ENCODE measurements around the gene PACS1. TPM values are rescaled to one million over a fixed set of nuclear protein-coding genes. Genes with fewer than 3 reads are reported as not detected.
"Not testable (repeated sequence)": the region's sequence is repeated elsewhere in the genome, so short reads cannot be mapped to it uniquely, and the experiment has no call there.

The PACS1 gene
- total and polyA plus RNA-seq, 7 experiments from 2014 or later, result 48.0 to 314 (median 210) TPM

DNA sequence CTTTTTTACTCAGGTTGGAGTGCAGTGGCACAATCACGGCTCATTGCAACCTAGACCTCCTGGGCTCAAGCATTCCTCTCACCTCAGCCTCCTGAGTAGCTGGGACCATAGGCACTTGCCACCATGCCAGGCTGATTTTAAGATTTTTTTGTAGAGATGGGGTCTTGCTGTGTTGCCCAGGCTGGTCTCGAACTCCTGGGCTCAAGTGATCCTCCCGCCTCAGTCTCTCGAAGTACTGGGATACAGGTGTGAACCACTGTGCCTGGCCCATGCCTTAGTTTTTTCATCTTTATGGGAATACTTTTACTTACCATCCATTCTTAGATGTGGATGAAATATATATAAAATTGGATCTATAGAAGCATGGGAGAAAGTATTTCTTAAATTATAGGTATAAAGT lies 5.2 kb downstream of the PACS1 start:
- Histone ChIP-seq H3K4me1 (ENCODE audit: control insufficient read depth in 2 of 2, insufficient read depth in 2 of 2, low read length in 2 of 2) (peaks cover 29 to 41% of the 10 kb centered on the region in 2 donors), H3K4me3 (ENCODE audit: low read length) (no peak overlapping the region), H3K27me3 (ENCODE audit: control insufficient read depth in 2 of 2, insufficient read depth in 2 of 2, low read length in 2 of 2) (no peaks in the 10 kb centered on the region), H3K27ac (ENCODE audit: low read depth, low read length) (no peak overlapping the region), H3K9me3 (ENCODE audit: control insufficient read depth in 2 of 3, low read length in 3 of 3) (no peaks in the 10 kb centered on the region), H3K36me3 (ENCODE audit: control insufficient read depth in 2 of 3, insufficient read depth in 3 of 3, low read length in 3 of 3) (peaks cover 0 to 38% (median 0%) of the 10 kb centered on the region in 3 experiments)
- Mint-ChIP-seq H3K4me3 (peak overlapping the region in 1 of 10 donors; percentile 25), H3K27me3 (no peaks in the 10 kb centered on the region), H3K36me3 (peaks cover 0 to 54% (median 36%) of the 10 kb centered on the region in 5 donors), H3K9me3 (no peaks in the 10 kb centered on the region), H3K27ac (peak overlapping the region in 5 of 9 donors; percentile 8 to 59 (median 43)), H3K4me1 (peaks cover 52 to 84% (median 69%) of the 10 kb centered on the region in 7 donors)
- ChIA-PET CTCF (interaction anchor here (0.9 to 1.6 kb wide), 2 partner anchors 51 to 58 kb away, joined by 3 read pairs; no protein-coding TSS in a partner anchor), POLR2A (interaction anchor here (1.5 to 2.5 kb wide), 2 partner anchors 13 to 38 kb away, joined by 4 to 12 read pairs; no protein-coding TSS in a partner anchor)
- intact Hi-C loops (cut with micrococcal nuclease), result no loop called here
- no peak for DNase-seq
- ATAC-seq, result no peak

- no peak for ATAC-seq
- H3K36me3 Mint-ChIP-seq, result peaks cover 0 to 54% (median 36%) of the 10 kb centered on the region in 5 donors
- H3K27ac ChIP-seq (ENCODE audit: low read depth, low read length), result no peak overlapping the region
Observed at GRCh38 chr11:66076561-66076960, 6.5 kb downstream of the PACS1 start.

GRCh38 chr11:66077927-66078326 lies 7.9 kb downstream of the PACS1 start:
- H3K4me1 ChIP-seq (ENCODE audit: control insufficient read depth in 2 of 2, insufficient read depth in 2 of 2, low read length in 2 of 2), result peaks cover 40 to 52% of the 10 kb centered on the region in 2 donors
- H3K27ac ChIP-seq (ENCODE audit: low read depth, low read length), result peak overlapping the region; percentile 80
- ChIA-PET POLR2A (interaction anchor here (0.7 to 7.9 kb wide), 6 partner anchors 7 to 62 kb away, joined by 3 to 139 read pairs (median 4); partner anchors contain the start of gene PACS1), CTCF (interaction anchor here (0.7 to 1.2 kb wide), 2 partner anchors 26 to 39 kb away, joined by 3 to 4 read pairs; partner anchors contain the start of gene SF3B2)
- no peaks in the 10 kb centered on the region for H3K9me3 ChIP-seq (ENCODE audit: control insufficient read depth in 2 of 3, low read length in 3 of 3)
- Mint-ChIP-seq H3K4me1 (peaks cover 56 to 95% (median 81%) of the 10 kb centered on the region in 7 donors), H3K36me3 (peaks cover 0 to 44% (median 34%) of the 10 kb centered on the region in 5 donors), H3K4me3 (peak overlapping the region in 8 of 10 donors; percentile 61 to 94 (median 85)), H3K27me3 (no peaks in the 10 kb centered on the region), H3K9me3 (no peaks in the 10 kb centered on the region), H3K27ac (peak overlapping the region in 8 of 9 donors; percentile 93 to 100 (median 98))
- H3K36me3 ChIP-seq (ENCODE audit: control insufficient read depth in 2 of 3, insufficient read depth in 3 of 3, low read length in 3 of 3), result peaks cover 0 to 33% (median 0%) of the 10 kb centered on the region in 3 experiments
- DNase-seq (no peak), ATAC-seq (no peak)
- H3K4me3 ChIP-seq (ENCODE audit: low read length), result no peak overlapping the region
- H3K27me3 ChIP-seq (ENCODE audit: control insufficient read depth in 2 of 2, insufficient read depth in 2 of 2, low read length in 2 of 2), result no peaks in the 10 kb centered on the region
- intact Hi-C loops (cut with micrococcal nuclease), result no loop called here

More at GRCh38 chr11:66076561-66076960, 6.5 kb downstream of the PACS1 start:
- ChIA-PET CTCF (interaction anchor here (0.6 to 1.7 kb wide), 5 partner anchors 8 to 59 kb away, joined by 3 to 6 read pairs (median 4); no protein-coding TSS in a partner anchor), POLR2A (interaction anchor here (1.0 to 2.5 kb wide), 8 partner anchors 8 to 192 kb away, joined by 3 to 12 read pairs (median 4); partner anchors contain the start of gene SF3B2)
- intact Hi-C loops (cut with micrococcal nuclease), result no loop called here
- Histone ChIP-seq H3K4me1 (ENCODE audit: control insufficient read depth in 2 of 2, insufficient read depth in 2 of 2, low read length in 2 of 2) (peaks cover 40 to 50% of the 10 kb centered on the region in 2 donors), H3K27me3 (ENCODE audit: control insufficient read depth in 2 of 2, insufficient read depth in 2 of 2, low read length in 2 of 2) (no peaks in the 10 kb centered on the region), H3K36me3 (ENCODE audit: control insufficient read depth in 2 of 3, insufficient read depth in 3 of 3, low read length in 3 of 3) (peaks cover 0 to 34% (median 0%) of the 10 kb centered on the region in 3 experiments), H3K4me3 (ENCODE audit: low read length) (no peak overlapping the region), H3K9me3 (ENCODE audit: control insufficient read depth in 2 of 3, low read length in 3 of 3) (no peaks in the 10 kb centered on the region)
- DNase-seq, result no peak
- Mint-ChIP-seq H3K4me1 (peaks cover 61 to 95% (median 82%) of the 10 kb centered on the region in 7 donors), H3K9me3 (no peaks in the 10 kb centered on the region), H3K27ac (peak overlapping the region in 7 of 9 donors; percentile 65 to 100 (median 95)), H3K27me3 (no peaks in the 10 kb centered on the region), H3K4me3 (peak overlapping the region in 3 of 10 donors; percentile 7 to 86 (median 58))

- DNase-seq; intact Hi-C loops (cut with micrococcal nuclease): not testable (repeated sequence)
Observed at GRCh38 chr11:66078949-66079348, 8.9 kb downstream of the PACS1 start.

DNA sequence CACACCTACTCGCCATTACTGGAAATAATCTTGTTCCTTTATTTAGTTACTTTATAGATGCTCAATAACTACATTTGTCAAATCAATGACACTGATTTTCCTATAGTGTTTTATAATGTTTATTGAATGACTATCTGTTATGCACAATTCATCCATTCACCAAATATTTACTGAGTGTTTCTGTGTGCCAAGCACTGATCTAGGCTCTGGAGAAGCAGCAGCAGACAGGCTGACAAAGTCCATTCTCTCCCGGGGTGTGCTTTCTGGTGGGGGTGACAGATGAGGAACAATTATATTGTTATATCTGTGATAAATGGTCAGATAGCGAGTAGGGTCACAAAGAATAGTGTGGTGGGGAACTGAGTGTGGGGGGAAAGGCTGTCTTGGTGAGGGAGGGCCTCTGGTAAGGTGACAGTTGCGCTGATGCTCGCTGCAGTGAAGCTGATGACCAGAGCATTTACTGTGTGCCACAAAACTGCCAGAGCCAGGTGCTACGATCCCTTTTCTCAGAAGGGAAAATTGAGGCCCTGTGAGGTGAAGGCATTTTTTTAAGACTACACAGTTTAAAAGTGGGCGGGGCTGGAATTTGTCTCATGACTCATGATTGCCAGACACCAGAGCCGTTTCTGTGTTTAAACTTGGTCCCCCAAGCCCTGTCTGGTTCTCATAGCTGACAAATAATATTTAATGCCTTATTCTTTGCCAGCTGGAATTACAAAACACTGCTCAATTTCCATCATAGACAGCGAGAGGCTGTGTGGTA lies 10.2 kb downstream of the PACS1 start:
- ChIA-PET POLR2A (interaction anchor here (0.6 to 7.9 kb wide), 17 partner anchors 10 to 221 kb away, joined by 3 to 139 read pairs (median 9); partner anchors contain the start of genes MUS81, PACS1 and SF3B2), CTCF (interaction anchor here (0.6 to 5.8 kb wide), 13 partner anchors 11 to 359 kb away, joined by 3 to 67 read pairs (median 6); partner anchors contain the start of genes MRPL11, PACS1 and SF3B2)
- Mint-ChIP-seq H3K36me3 (peaks cover 0 to 32% (median 18%) of the 10 kb centered on the region in 5 donors), H3K4me1 (peaks cover 62 to 97% (median 87%) of the 10 kb centered on the region in 7 donors), H3K9me3 (no peaks in the 10 kb centered on the region), H3K4me3 (peak overlapping the region; percentile 60 to 95 (median 89)), H3K27ac (peak overlapping the region; percentile 93 to 100 (median 98)), H3K27me3 (no peaks in the 10 kb centered on the region)
- H3K4me1 ChIP-seq (ENCODE audit: control insufficient read depth in 2 of 2, insufficient read depth in 2 of 2, low read length in 2 of 2), result peaks cover 56 to 66% of the 10 kb centered on the region in 2 donors
- H3K4me3 ChIP-seq (ENCODE audit: low read length), result peak overlapping the region; percentile 38
- H3K27ac ChIP-seq (ENCODE audit: low read depth, low read length), result peak overlapping the region; percentile 80
- no peaks in the 10 kb centered on the region for H3K9me3 ChIP-seq (ENCODE audit: control insufficient read depth in 2 of 3, low read length in 3 of 3)
- ATAC-seq (peak; percentile 53), DNase-seq (peak in 3 of 9 donors; percentile 29 to 83 (median 40))
- intact Hi-C loops (cut with micrococcal nuclease), result loop anchor here (2.0 kb wide), 1 partner anchor 35 kb away; no protein-coding TSS in a partner anchor
- H3K36me3 ChIP-seq (ENCODE audit: control insufficient read depth in 2 of 3, insufficient read depth in 3 of 3, low read length in 3 of 3), result peaks cover 0 to 18% (median 0%) of the 10 kb centered on the region in 3 experiments
- no peaks in the 10 kb centered on the region for H3K27me3 ChIP-seq (ENCODE audit: control insufficient read depth in 2 of 2, insufficient read depth in 2 of 2, low read length in 2 of 2)

More at GRCh38 chr11:66078949-66079348, 8.9 kb downstream of the PACS1 start:
- Mint-ChIP-seq H3K4me1 (peaks cover 58 to 95% (median 81%) of the 10 kb centered on the region in 7 donors), H3K4me3 (peak overlapping the region; percentile 18 to 94 (median 79)), H3K27ac (peak overlapping the region; percentile 60 to 100 (median 97)), H3K36me3 (peaks cover 0 to 40% (median 26%) of the 10 kb centered on the region in 5 donors)
- not testable (repeated sequence) for H3K9me3 ChIP-seq (ENCODE audit: control insufficient read depth in 2 of 3, low read length in 3 of 3); H3K27me3 ChIP-seq (ENCODE audit: control insufficient read depth in 2 of 2, insufficient read depth in 2 of 2, low read length in 2 of 2); H3K27me3 Mint-ChIP-seq; ATAC-seq; H3K9me3 Mint-ChIP-seq; H3K4me3 ChIP-seq (ENCODE audit: low read length)
- peaks cover 43 to 59% of the 10 kb centered on the region in 2 donors for H3K4me1 ChIP-seq (ENCODE audit: control insufficient read depth in 2 of 2, insufficient read depth in 2 of 2, low read length in 2 of 2)
- H3K27ac ChIP-seq (ENCODE audit: low read depth, low read length), result peak overlapping the region; percentile 80
- POLR2A ChIA-PET, result interaction anchor here (0.6 to 7.9 kb wide), 10 partner anchors 8 to 967 kb away, joined by 3 to 139 read pairs (median 6); partner anchors contain the start of genes PACS1 and SF3B2
- peaks cover 0 to 28% (median 0%) of the 10 kb centered on the region in 3 experiments for H3K36me3 ChIP-seq (ENCODE audit: control insufficient read depth in 2 of 3, insufficient read depth in 3 of 3, low read length in 3 of 3)
- CTCF ChIA-PET, result interaction anchor here (0.8 to 1.6 kb wide), 4 partner anchors 8 to 55 kb away, joined by 3 to 8 read pairs (median 4); no protein-coding TSS in a partner anchor

Measured in naive thymus-derived CD4-positive, alpha-beta T cell (primary cell).